ENCODE results near the gene SQSTM1.

Gene SQSTM1

GRCh38 chr5:179797741-179798140 lies 23.0 kb upstream of the SQSTM1 start:
- H3K9me2 ChIP-seq (replicated peaks; ENCODE audit: insufficient read depth, low read length): no peaks in the 10 kb centered on the region
- no peaks in the 10 kb centered on the region for H3K27me3 ChIP-seq (ENCODE audit: low read length)
- H3K9me3 ChIP-seq (ENCODE audit: insufficient read depth, low read length): no peaks in the 10 kb centered on the region
- no peaks in the 10 kb centered on the region for H4K20me1 ChIP-seq (ENCODE audit: low read depth, low read length)
- no peak overlapping the region for H3K4me3 ChIP-seq (ENCODE audit: insufficient read depth, low read length, poor library complexity, severe bottlenecking)
- H3K36me3 ChIP-seq (ENCODE audit: low read length): no peaks in the 10 kb centered on the region
- H3K27ac ChIP-seq (ENCODE audit: low read depth, low read length): no peak overlapping the region
- H3K79me2 ChIP-seq (ENCODE audit: insufficient read depth, low read length): no peaks in the 10 kb centered on the region
- H2AFZ ChIP-seq (ENCODE audit: low read depth, low read length, severe bottlenecking): no peak overlapping the region
- no peak overlapping the region for H3K9ac ChIP-seq (ENCODE audit: low read length)
- no peak overlapping the region for H3K4me2 ChIP-seq (ENCODE audit: low read depth, low read length, poor library complexity, severe bottlenecking)
- no peaks in the 10 kb centered on the region for H3F3A ChIP-seq (ENCODE audit: insufficient read depth)
- TF ChIP-seq, protein P1, sequence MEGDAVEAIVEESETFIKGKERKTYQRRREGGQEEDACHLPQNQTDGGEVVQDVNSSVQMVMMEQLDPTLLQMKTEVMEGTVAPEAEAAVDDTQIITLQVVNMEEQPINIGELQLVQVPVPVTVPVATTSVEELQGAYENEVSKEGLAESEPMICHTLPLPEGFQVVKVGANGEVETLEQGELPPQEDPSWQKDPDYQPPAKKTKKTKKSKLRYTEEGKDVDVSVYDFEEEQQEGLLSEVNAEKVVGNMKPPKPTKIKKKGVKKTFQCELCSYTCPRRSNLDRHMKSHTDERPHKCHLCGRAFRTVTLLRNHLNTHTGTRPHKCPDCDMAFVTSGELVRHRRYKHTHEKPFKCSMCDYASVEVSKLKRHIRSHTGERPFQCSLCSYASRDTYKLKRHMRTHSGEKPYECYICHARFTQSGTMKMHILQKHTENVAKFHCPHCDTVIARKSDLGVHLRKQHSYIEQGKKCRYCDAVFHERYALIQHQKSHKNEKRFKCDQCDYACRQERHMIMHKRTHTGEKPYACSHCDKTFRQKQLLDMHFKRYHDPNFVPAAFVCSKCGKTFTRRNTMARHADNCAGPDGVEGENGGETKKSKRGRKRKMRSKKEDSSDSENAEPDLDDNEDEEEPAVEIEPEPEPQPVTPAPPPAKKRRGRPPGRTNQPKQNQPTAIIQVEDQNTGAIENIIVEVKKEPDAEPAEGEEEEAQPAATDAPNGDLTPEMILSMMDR (IDR thresholded peaks at IDR 0.05; ENCODE audit: insufficient read depth, low read length, poor library complexity, severe bottlenecking): no peak

DNA sequence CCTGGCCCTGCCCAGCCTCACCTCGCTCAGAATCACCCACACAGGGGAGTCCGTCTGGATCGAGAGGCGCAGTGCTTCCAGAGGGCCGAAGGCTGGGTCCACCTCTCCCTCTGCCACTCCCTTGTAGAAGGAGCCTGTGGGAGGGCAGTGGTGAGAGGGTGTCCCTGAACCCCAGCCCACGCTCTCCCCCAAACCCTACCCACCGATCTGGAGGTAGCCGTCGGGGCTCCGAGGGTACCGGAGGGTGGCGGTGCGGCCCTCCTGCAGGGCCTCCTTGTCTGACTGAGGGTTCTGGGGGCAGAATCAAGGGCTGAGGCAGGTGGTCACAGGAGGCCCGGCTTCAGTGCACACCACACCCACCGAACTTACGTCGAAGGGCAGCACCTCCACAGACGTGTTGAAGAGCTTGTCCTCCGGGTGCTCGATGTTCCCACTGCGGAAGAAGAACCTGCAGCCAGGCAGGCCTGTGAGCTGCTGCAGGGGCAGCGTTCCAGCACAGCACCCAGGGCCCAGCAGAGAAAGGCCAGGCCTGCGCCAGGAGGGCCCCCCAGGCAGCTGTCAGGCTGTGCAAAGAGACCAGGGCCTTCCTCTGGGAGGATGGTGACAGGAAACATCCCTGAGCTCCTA lies 22.4 kb upstream of the SQSTM1 start:
- no peak overlapping the region for H3K27ac ChIP-seq (ENCODE audit: low read depth, low read length)
- H3K9ac ChIP-seq (ENCODE audit: low read length): no peak overlapping the region
- TF ChIP-seq EZH2phosphoT487 (conservative IDR thresholded peaks at IDR 0.05; ENCODE audit: low read length): no peak
- TF ChIP-seq, protein P1 (IDR thresholded peaks at IDR 0.05; ENCODE audit: insufficient read depth, low read length, poor library complexity, severe bottlenecking): no peak
- no peaks in the 10 kb centered on the region for H3K9me3 ChIP-seq (ENCODE audit: insufficient read depth, low read length)
- H3K27me3 ChIP-seq (ENCODE audit: low read length): no peaks in the 10 kb centered on the region
- H3K4me2 ChIP-seq (ENCODE audit: low read depth, low read length, poor library complexity, severe bottlenecking): no peak overlapping the region
- H3K79me2 ChIP-seq (ENCODE audit: insufficient read depth, low read length): no peaks in the 10 kb centered on the region
- no peak overlapping the region for H3K4me3 ChIP-seq (ENCODE audit: insufficient read depth, low read length, poor library complexity, severe bottlenecking)
- no peak overlapping the region for H2AFZ ChIP-seq (ENCODE audit: low read depth, low read length, severe bottlenecking)
- no peaks in the 10 kb centered on the region for H4K20me1 ChIP-seq (ENCODE audit: low read depth, low read length)
- H3F3A ChIP-seq (ENCODE audit: insufficient read depth): no peaks in the 10 kb centered on the region
- no peaks in the 10 kb centered on the region for H3K9me2 ChIP-seq (replicated peaks; ENCODE audit: insufficient read depth, low read length)
- H3K36me3 ChIP-seq (ENCODE audit: low read length): no peaks in the 10 kb centered on the region

DNA sequence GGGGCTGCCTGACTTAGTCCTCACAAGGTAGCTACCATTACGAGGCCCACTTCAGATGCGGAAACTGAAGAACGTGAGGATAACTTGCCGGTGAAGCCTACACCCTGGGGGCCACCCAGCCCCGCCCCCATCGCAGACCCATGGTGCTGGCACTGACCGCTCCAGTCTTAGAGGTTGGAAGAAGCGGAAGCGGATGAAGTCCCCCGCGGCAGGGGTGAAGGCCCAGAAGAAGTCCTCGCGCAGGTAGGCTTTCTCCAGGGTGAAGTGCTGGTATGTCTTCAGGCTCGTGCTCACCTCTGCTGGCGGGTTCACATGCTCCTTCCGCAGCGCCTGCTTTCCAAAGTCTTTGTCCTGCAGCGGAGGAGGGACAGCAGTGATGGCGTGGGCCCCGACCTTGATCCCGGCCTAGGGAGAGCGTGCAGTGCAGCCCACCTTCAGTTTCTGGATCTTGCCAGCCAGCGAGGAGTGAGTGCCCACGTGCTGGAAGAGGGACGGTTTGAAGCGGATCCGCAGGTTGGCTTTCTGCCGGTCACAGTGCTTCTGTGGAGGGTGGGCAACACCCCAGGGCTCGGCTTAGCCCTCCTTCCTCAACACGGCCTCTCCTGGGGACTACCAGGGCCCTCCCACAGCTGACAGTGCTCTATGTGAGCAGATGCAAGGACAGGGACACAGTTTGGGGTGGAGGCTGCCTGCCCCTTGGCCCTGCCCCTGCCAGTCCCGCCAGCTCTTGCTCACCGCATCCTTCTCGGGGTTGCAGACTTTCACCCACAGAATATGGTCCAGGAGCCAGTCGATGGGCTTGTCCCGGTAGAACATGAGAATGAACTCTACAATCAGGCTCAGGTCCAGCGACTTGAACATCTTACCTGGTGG lies 21.7 kb upstream of the SQSTM1 start:
- Histone ChIP-seq H3K27ac (ENCODE audit: low read depth, low read length) (no peak overlapping the region), H3K9ac (ENCODE audit: low read length) (no peak overlapping the region), H2AFZ (ENCODE audit: low read depth, low read length, severe bottlenecking) (no peak overlapping the region), H3K4me2 (ENCODE audit: low read depth, low read length, poor library complexity, severe bottlenecking) (no peak overlapping the region), H3K27me3 (ENCODE audit: low read length) (no peaks in the 10 kb centered on the region), H3K9me3 (ENCODE audit: insufficient read depth, low read length) (no peaks in the 10 kb centered on the region), H3F3A (ENCODE audit: insufficient read depth) (no peaks in the 10 kb centered on the region), H3K36me3 (ENCODE audit: low read length) (no peaks in the 10 kb centered on the region), H4K20me1 (ENCODE audit: low read depth, low read length) (no peaks in the 10 kb centered on the region), H3K9me2 (replicated peaks; ENCODE audit: insufficient read depth, low read length) (no peaks in the 10 kb centered on the region), H3K4me3 (ENCODE audit: insufficient read depth, low read length, poor library complexity, severe bottlenecking) (no peak overlapping the region), H3K79me2 (ENCODE audit: insufficient read depth, low read length) (no peaks in the 10 kb centered on the region)
- TF ChIP-seq EZH2phosphoT487 (conservative IDR thresholded peaks at IDR 0.05; ENCODE audit: low read length): no peak
- TF ChIP-seq, protein P1 (IDR thresholded peaks at IDR 0.05; ENCODE audit: insufficient read depth, low read length, poor library complexity, severe bottlenecking): no peak
